ENCODE data around the gene SAMD13.

The SAMD13 gene

DNA sequence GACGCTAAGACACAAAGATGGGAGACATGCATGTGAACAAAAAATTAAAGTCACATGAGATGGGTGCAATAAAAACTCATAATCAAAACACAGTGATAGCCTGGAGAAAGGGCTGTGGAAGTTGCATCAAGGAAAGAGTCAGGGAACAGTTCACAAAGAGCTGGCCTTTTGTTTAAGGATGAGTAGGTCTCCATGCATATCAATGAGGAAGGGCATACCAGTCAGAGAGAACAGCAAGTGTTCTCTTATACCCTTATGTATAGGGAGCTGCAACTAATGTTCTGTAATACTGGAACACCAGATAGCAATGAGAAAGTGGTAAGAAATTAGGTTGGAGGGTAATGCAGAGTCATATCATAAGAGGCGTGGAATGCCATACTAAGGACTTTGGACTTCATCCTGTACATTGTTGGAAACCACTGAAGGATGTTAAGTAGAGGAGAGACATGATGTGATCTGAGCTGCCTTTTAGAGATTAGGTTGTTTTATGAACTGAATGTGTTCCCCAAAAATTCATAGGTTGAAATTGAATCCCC is 46.7 kb upstream of the SAMD13 start:
- Histone ChIP-seq H3K4me2 (ENCODE audit: low read depth, low read length, poor library complexity, severe bottlenecking) (no peak overlapping the region), H2AFZ (ENCODE audit: low read depth, low read length, severe bottlenecking) (no peak overlapping the region), H3K79me2 (ENCODE audit: insufficient read depth, low read length) (no peaks in the 10 kb centered on the region), H3F3A (ENCODE audit: insufficient read depth) (no peaks in the 10 kb centered on the region), H3K4me3 (ENCODE audit: insufficient read depth, low read length, poor library complexity, severe bottlenecking) (no peak overlapping the region), H3K27ac (ENCODE audit: low read depth, low read length) (no peak overlapping the region), H3K27me3 (ENCODE audit: low read length) (no peaks in the 10 kb centered on the region), H3K9me2 (replicated peaks; ENCODE audit: insufficient read depth, low read length) (no peaks in the 10 kb centered on the region), H4K20me1 (ENCODE audit: low read depth, low read length) (no peaks in the 10 kb centered on the region), H3K9ac (ENCODE audit: low read length) (no peak overlapping the region), H3K36me3 (ENCODE audit: low read length) (no peaks in the 10 kb centered on the region), H3K9me3 (ENCODE audit: insufficient read depth, low read length) (no peaks in the 10 kb centered on the region)
- TF ChIP-seq EZH2phosphoT487 (conservative IDR thresholded peaks at IDR 0.05; ENCODE audit: low read length) (no peak), CTCF (IDR thresholded peaks at IDR 0.05; ENCODE audit: insufficient read depth, low read length, poor library complexity, severe bottlenecking) (no peak)

DNA sequence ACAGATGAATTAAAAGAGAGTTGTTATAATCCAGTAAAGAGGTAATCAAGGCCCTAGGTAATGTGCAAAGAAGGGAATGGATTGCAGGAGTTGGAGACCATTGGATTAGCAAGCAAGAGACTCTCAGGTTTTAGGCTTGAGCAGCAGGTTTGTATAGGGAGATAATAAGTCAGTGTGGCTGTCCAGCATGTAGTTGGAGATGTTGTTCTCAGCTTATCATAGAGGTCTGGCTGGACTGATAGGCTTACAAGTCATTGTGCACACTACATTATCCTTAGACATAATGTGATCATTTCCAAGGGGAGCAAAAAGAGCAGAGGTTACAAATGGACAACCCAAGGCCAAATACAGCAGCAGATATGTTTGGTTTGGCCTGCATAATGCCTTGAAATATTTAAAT is 45.9 kb upstream of the SAMD13 start:
- H3K9me3 ChIP-seq (ENCODE audit: insufficient read depth, low read length) = no peaks in the 10 kb centered on the region

DNA sequence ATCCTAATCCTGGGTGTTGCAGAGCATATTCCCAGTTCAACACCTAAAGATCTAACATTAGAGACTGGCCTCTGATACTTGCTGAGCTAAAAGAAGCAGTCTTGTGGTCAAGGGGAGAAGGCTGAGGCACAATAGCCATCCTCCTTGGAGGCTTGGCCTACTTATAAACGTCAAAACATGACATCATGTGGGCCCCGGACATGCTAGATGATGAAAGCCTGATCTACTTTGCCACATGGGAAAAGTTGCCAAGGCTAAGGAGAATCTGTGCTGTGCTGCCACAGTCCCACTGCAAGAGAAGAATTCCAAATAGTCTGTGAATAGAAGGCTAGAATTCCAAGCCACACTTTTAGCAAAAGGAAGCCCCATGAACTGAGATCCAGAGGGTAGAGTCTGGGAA is 43.9 kb upstream of the SAMD13 start:
- Histone ChIP-seq H3K4me2 (ENCODE audit: low read depth, low read length, poor library complexity, severe bottlenecking) (no peak overlapping the region), H3K27me3 (ENCODE audit: low read length) (no peaks in the 10 kb centered on the region), H3K9ac (ENCODE audit: low read length) (no peak overlapping the region), H3K27ac (ENCODE audit: low read depth, low read length) (no peak overlapping the region), H3F3A (ENCODE audit: insufficient read depth) (no peaks in the 10 kb centered on the region), H4K20me1 (ENCODE audit: low read depth, low read length) (no peaks in the 10 kb centered on the region), H3K36me3 (ENCODE audit: low read length) (no peaks in the 10 kb centered on the region), H3K79me2 (ENCODE audit: insufficient read depth, low read length) (no peaks in the 10 kb centered on the region), H3K4me3 (ENCODE audit: insufficient read depth, low read length, poor library complexity, severe bottlenecking) (no peak overlapping the region), H3K9me2 (replicated peaks; ENCODE audit: insufficient read depth, low read length) (no peaks in the 10 kb centered on the region), H3K9me3 (ENCODE audit: insufficient read depth, low read length) (no peaks in the 10 kb centered on the region), H2AFZ (ENCODE audit: low read depth, low read length, severe bottlenecking) (no peak overlapping the region)
- TF ChIP-seq CTCF (IDR thresholded peaks at IDR 0.05; ENCODE audit: insufficient read depth, low read length, poor library complexity, severe bottlenecking) = no peak
- no peak for TF ChIP-seq EZH2phosphoT487 (conservative IDR thresholded peaks at IDR 0.05; ENCODE audit: low read length)

More for the DNA sequence above, 45.9 kb upstream of the SAMD13 start:
- no peaks in the 10 kb centered on the region for H4K20me1 ChIP-seq (ENCODE audit: low read depth, low read length)
- H3K9me2 ChIP-seq (replicated peaks; ENCODE audit: insufficient read depth, low read length) = no peaks in the 10 kb centered on the region
- H3K4me3 ChIP-seq (ENCODE audit: insufficient read depth, low read length, poor library complexity, severe bottlenecking) = no peak overlapping the region
- H3K4me2 ChIP-seq (ENCODE audit: low read depth, low read length, poor library complexity, severe bottlenecking) = no peak overlapping the region
- no peak overlapping the region for H3K9ac ChIP-seq (ENCODE audit: low read length)
- no peaks in the 10 kb centered on the region for H3F3A ChIP-seq (ENCODE audit: insufficient read depth)
- H3K27me3 ChIP-seq (ENCODE audit: low read length) = no peaks in the 10 kb centered on the region
- TF ChIP-seq EZH2phosphoT487 (conservative IDR thresholded peaks at IDR 0.05; ENCODE audit: low read length) (no peak), CTCF (IDR thresholded peaks at IDR 0.05; ENCODE audit: insufficient read depth, low read length, poor library complexity, severe bottlenecking) (no peak)
- H3K27ac ChIP-seq (ENCODE audit: low read depth, low read length) = no peak overlapping the region
- no peak overlapping the region for H2AFZ ChIP-seq (ENCODE audit: low read depth, low read length, severe bottlenecking)
- H3K36me3 ChIP-seq (ENCODE audit: low read length) = no peaks in the 10 kb centered on the region
- H3K79me2 ChIP-seq (ENCODE audit: insufficient read depth, low read length) = no peaks in the 10 kb centered on the region

Measured in SU-DHL-6 (cell line).